Measurements from ENCODE around the gene DPM3. TPM values are rescaled to one million over a fixed set of nuclear protein-coding genes. Genes with fewer than 3 reads are reported as not detected.

Gene DPM3
- total and polyA plus RNA-seq, 2 donors (not counting 3 experiments of a cell fraction or from before 2014, with no cell fraction given), result 69.6 to 258 TPM

- CTCF ChIA-PET, result interaction anchor here (1.0 to 2.0 kb wide), 3 partner anchors 16 to 86 kb away, joined by 3 to 31 read pairs (median 4); no protein-coding TSS in a partner anchor
- dilution Hi-C loops (cut with MboI; ENCODE audit: extremely low pct_ligation_motif_present, low sequenced_read_pairs), result no loop called here
- no peaks in the 10 kb centered on the region for H4K20me1 ChIP-seq (replicated peaks; ENCODE audit: control insufficient read depth, extremely low read depth, insufficient read depth, low read length)
- H3K79me2 ChIP-seq (ENCODE audit: control insufficient read depth, insufficient read depth, low read length), result peaks cover 7% of the 10 kb centered on the region
- H3K4me2 ChIP-seq (ENCODE audit: insufficient read depth, low read length), result no peak overlapping the region
- no peaks in the 10 kb centered on the region for H3K9me1 ChIP-seq (replicated peaks; ENCODE audit: control insufficient read depth, extremely low read depth, insufficient read depth, low read length)
- H3K9ac ChIP-seq (replicated peaks; ENCODE audit: extremely low read depth, insufficient read depth, low read length), result no peak overlapping the region
- H3K4me3 ChIP-seq (replicated peaks in 1 of 3; ENCODE audit: insufficient read depth in 1 of 3, low read depth in 1 of 3, low read length in 3 of 3), result no peak overlapping the region
- no peaks in the 10 kb centered on the region for H3K9me3 ChIP-seq (replicated peaks; ENCODE audit: control insufficient read depth, insufficient read depth, low read length)
- intact Hi-C loops (cut with micrococcal nuclease), result loop anchor here (2.0 kb wide), 1 partner anchor 15 kb away; no protein-coding TSS in a partner anchor
- H3K4me1 ChIP-seq (ENCODE audit: control insufficient read depth, extremely low read depth, insufficient read depth, low read length), result peaks cover 6% of the 10 kb centered on the region
- POLR2A ChIA-PET, result no interaction called here
- no TSS peak for BruUV-seq (replicated peaks)
- no peak for FAIRE-seq
- H3K36me3 ChIP-seq (ENCODE audit: control insufficient read depth in 2 of 2, extremely low read depth in 1 of 2, insufficient read depth in 2 of 2, low read length in 2 of 2), result peaks cover 4 to 26% of the 10 kb centered on the region in 2 experiments
- DNase-seq (ENCODE audit: low read depth, low spot score), result no peak
- H2AFZ ChIP-seq (ENCODE audit: low read depth, low read length), result no peak overlapping the region
- no peak overlapping the region for H3K27ac ChIP-seq (ENCODE audit: insufficient read depth, low read depth, low read length)
- TF ChIP-seq, protein P1, sequence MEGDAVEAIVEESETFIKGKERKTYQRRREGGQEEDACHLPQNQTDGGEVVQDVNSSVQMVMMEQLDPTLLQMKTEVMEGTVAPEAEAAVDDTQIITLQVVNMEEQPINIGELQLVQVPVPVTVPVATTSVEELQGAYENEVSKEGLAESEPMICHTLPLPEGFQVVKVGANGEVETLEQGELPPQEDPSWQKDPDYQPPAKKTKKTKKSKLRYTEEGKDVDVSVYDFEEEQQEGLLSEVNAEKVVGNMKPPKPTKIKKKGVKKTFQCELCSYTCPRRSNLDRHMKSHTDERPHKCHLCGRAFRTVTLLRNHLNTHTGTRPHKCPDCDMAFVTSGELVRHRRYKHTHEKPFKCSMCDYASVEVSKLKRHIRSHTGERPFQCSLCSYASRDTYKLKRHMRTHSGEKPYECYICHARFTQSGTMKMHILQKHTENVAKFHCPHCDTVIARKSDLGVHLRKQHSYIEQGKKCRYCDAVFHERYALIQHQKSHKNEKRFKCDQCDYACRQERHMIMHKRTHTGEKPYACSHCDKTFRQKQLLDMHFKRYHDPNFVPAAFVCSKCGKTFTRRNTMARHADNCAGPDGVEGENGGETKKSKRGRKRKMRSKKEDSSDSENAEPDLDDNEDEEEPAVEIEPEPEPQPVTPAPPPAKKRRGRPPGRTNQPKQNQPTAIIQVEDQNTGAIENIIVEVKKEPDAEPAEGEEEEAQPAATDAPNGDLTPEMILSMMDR (IDR thresholded peaks at IDR 0.05; ENCODE audit: extremely low read depth in 1 of 2, insufficient read depth in 1 of 2, low read depth in 1 of 2, low read length in 2 of 2), result no peak
- TF ChIP-seq FOS (IDR thresholded peaks at IDR 0.05; ENCODE audit: borderline replicate concordance, insufficient read depth, low read length) (no peak), GATA2 (IDR thresholded peaks at IDR 0.05; ENCODE audit: insufficient read depth, insufficient read length, low read depth, low read length) (no peak), POLR2A (IDR thresholded peaks at IDR 0.05; ENCODE audit: low read depth, low read length) (no peak), EZH2 (IDR thresholded peaks at IDR 0.05; ENCODE audit: borderline replicate concordance, low read depth, low read length, severe bottlenecking) (no peak), MYC (IDR thresholded peaks at IDR 0.05; ENCODE audit: low read depth, low read length) (no peak), MAX (IDR thresholded peaks at IDR 0.05; ENCODE audit: insufficient read depth, insufficient read length) (no peak), JUN (IDR thresholded peaks at IDR 0.05; ENCODE audit: borderline replicate concordance, insufficient read depth, insufficient read length, low read depth) (no peak), POLR2AphosphoS5 (IDR thresholded peaks at IDR 0.05; ENCODE audit: insufficient read depth, low read depth, low read length) (no peak)
- no peaks in the 10 kb centered on the region for H3K27me3 ChIP-seq (ENCODE audit: control insufficient read depth in 2 of 2, insufficient read depth in 2 of 2, low read length in 2 of 2)
Observed at GRCh38 chr1:155177192-155177917, 37.0 kb upstream of the DPM3 start.

All from endothelial cell of umbilical vein (primary cell).